Hypothalamus (tissue), 51 donors: ENCODE measurements around the gene OGG1.

ENCODE experiments used
- DNase-seq, 51 donors: peaks; one replicate each; lab custom pipeline; 2025; lab: John Stamatoyannopoulos, UW

The OGG1 gene

GRCh38 chr3:9749645-9750555 lies at the start of gene OGG1:
Gene OGG1, plus strand, starts transcription at chr3:9749952. Its CDS starts 335 bp downstream, at chr3:9750287.
- peak; percentile 69 to 98 (median 94) for DNase-seq

GRCh38 chr3:9700536-9700935 lies 49.2 kb upstream of the OGG1 start:
- DNase-seq = no peak

- no peak for DNase-seq
These were observed 48.7 kb upstream of the OGG1 start for GRCh38 chr3:9701006-9701405.

- DNase-seq = no peak
These were observed 48.0 kb upstream of the OGG1 start for GRCh38 chr3:9701711-9702110.

GRCh38 chr3:9703240-9703639 lies 46.5 kb upstream of the OGG1 start:
- no peak for DNase-seq

- peak in 1 of 51 donors; percentile 19 for DNase-seq
These were observed 45.9 kb upstream of the OGG1 start, which contains the start of gene CPNE9 for GRCh38 chr3:9703736-9704346. Gene CPNE9, plus strand, starts transcription at chr3:9703833. Its CDS starts 164 bp downstream, at chr3:9703997.

- peak in 3 of 51 donors; percentile 10 to 16 (median 13) for DNase-seq
These were observed 45.1 kb upstream of the OGG1 start for GRCh38 chr3:9704347-9705322.

GRCh38 chr3:9710174-9710739 lies 39.5 kb upstream of the OGG1 start:
- DNase-seq = no peak

GRCh38 chr3:9712415-9712814 lies 37.3 kb upstream of the OGG1 start:
- DNase-seq = no peak

- no peak for DNase-seq
These were observed 36.6 kb upstream of the OGG1 start for GRCh38 chr3:9713142-9713541.

GRCh38 chr3:9715136-9715535 lies 34.6 kb upstream of the OGG1 start:
- DNase-seq = no peak

- DNase-seq = peak in 26 of 51 donors; percentile 18 to 75 (median 34)
These were observed 33.9 kb upstream of the OGG1 start for GRCh38 chr3:9715764-9716437.

- DNase-seq = no peak
These were observed 32.8 kb upstream of the OGG1 start for GRCh38 chr3:9716801-9717555.

- DNase-seq = no peak
These were observed 32.2 kb upstream of the OGG1 start for GRCh38 chr3:9717563-9717962.

GRCh38 chr3:9718118-9718517 lies 31.6 kb upstream of the OGG1 start:
- no peak for DNase-seq

- no peak for DNase-seq
These were observed 28.6 kb upstream of the OGG1 start for GRCh38 chr3:9721015-9721699.

- DNase-seq = no peak
These were observed 28.1 kb upstream of the OGG1 start for GRCh38 chr3:9721700-9722060.

GRCh38 chr3:9725775-9726515 lies 23.8 kb upstream of the OGG1 start:
- no peak for DNase-seq
